GM19099 (cell line): ENCODE data around the gene ITGBL1.

Experiments used
- POLR2A ChIP-seq: IDR thresholded peaks from 3 replicates; pipeline ENCODE4 v1.6.1; 2011; ENCODE audit warnings: low read depth; ENCODE audit not compliant: insufficient read length; ENCODE audit errors: extremely low read depth

The ITGBL1 gene

DNA sequence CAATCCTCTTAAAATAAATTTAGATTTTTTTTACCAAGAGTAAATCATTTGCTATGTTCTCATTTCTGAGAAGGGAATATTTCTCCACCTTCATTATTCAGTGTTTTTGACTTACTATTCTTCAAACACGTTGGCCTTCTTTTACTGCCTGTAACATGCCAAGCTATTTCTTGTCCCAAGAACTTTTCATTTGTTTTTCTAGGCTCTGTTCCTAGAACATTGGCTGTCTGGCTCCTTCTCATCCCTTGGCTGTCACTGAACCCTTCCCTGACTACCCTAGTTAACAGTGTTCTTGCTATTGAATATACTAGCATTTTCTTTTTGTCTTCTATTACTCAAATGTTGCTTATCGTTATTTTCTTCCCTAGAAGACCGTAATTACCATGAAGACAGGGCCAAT is 248.1 kb downstream of the ITGBL1 start:
- no peak for TF ChIP-seq POLR2A

DNA sequence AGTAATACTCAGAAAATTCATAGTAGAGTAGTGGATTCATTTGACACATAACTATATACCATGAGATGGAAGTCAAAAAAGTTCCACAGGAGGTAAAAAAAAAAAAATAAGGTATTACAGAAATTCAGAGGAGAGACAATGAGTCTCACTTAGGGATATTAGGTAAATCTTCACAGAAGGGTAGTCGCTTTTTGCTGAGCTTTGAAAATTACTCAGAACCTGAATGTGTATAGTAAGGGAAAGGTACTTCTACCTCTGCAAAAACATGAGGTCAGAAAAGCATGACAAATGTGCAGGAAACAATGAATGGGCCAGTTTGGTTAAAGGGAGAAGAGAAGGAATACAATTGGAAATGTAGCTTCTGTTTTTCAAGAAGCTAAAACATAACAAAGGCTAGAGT is 250.6 kb downstream of the ITGBL1 start:
- TF ChIP-seq POLR2A: no peak

DNA sequence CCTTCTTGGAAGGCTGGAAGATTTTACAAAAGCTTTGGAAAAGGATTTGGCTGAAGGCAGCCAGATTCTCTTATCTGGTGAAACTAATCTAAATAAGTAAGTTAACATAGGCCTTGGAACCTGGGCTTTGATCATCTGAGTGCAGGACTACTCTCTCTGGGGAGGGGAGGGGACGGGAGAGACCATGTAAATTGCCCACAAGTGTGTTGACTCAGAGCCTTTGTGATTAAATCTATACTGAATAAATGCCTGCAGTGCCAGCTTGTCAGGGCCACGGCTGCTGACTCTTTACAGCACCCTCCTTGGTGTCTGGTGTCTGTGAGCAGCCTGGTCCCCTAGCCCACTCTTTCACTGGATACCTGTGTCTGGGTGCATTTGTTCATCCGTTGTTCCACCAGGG is 251.4 kb downstream of the ITGBL1 start:
- TF ChIP-seq POLR2A: no peak

DNA sequence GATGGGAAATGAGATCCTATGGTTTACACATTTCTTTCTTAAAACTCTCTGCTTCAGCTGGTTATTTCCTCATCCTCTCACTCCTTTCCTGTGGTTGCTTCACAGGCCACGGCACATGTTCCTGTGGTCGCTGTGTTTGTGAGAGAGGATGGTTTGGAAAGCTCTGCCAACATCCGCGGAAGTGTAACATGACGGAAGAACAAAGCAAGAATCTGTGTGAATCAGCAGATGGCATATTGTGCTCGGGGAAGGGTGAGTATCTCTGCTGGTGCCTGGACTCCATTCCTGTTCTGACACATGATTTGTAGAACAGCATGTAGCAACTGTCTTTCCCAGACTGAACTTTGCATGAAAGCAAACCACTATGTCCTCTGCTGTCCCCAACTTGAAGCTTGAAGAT is 254.2 kb downstream of the ITGBL1 start:
- no peak for TF ChIP-seq POLR2A

- no peak for TF ChIP-seq POLR2A
Measured at GRCh38 chr13:101707659-101708058, 255.2 kb downstream of the ITGBL1 start.

- TF ChIP-seq POLR2A: no peak
Measured at GRCh38 chr13:101708115-101708514, 255.6 kb downstream of the ITGBL1 start.

DNA sequence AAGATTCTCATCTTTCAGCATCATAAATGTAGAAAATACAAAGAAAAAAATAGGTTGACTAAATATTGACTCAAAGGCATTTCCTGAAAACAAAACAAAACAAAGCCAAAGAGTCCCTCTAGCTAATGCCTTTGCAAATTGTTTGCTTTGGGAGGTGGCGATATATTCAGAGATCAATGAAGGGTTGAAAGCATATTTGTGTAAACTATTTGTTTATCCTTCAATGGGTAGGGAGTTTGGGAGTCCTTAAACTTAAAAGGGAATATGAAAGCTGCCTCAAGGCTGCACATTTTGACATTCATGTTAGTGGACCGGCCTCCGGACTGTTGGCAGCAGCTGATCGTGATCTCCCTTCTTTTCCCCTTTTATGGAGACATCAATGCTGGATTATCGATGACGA is 257.5 kb downstream of the ITGBL1 start:
- no peak for TF ChIP-seq POLR2A

DNA sequence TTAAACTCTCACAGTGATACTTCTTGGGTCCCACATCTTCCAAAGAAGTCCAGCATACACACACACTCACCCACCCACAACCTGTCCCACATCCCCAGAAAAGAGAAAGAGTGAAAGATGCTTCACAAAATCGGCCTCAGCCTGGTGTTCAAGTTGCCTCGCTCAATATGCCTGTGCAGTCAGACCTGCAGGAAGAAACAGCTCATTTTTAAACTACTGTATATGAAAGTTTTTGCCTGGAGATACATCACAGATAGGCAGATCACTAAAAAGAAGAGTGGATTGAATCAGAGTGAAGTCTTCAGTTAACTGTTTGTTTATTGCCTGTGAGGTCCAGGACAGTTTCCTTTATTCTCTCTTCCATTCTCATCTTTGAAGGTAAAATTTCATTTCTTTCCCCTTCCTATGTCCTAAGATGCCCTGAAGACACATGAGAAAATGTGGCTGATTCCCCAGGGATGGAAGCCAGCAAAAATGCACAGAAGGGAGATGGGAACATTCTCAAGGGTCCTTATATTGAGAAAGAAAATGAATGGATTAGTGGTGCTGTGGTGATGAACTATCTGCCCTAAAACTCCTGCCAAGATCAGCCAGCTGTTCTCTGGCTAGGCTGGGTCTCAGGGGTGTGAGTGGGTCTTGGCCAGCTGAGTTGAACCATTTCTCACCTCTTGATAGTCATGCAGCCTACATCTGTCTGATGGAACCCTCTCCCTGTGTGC is 259.0 kb downstream of the ITGBL1 start:
- TF ChIP-seq POLR2A: no peak

GRCh38 chr13:101712026-101712348 is 259.5 kb downstream of the ITGBL1 start:
- TF ChIP-seq POLR2A: no peak

GRCh38 chr13:101714195-101714594 is 261.7 kb downstream of the ITGBL1 start:
- no peak for TF ChIP-seq POLR2A

DNA sequence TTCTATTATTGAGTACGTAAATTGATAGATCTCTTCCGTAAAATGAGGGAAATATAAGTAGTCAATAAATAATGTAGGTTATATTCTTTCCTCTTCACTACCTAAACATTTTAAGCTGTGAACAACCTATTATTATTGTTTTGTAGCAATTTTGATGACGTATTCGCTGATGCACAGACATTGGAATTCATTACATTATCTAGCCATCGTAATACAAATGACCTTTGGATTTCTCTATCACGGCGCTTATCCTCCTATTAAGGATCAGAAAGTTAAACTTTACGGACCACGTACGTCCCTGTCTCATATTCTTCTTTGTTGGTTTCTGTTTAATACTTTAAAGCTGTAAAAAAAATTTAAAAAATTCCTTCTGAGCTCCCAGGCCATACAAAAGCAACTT is 264.9 kb downstream of the ITGBL1 start:
- no peak for TF ChIP-seq POLR2A

- no peak for TF ChIP-seq POLR2A
Measured at GRCh38 chr13:101718496-101718895, 266.0 kb downstream of the ITGBL1 start.

DNA sequence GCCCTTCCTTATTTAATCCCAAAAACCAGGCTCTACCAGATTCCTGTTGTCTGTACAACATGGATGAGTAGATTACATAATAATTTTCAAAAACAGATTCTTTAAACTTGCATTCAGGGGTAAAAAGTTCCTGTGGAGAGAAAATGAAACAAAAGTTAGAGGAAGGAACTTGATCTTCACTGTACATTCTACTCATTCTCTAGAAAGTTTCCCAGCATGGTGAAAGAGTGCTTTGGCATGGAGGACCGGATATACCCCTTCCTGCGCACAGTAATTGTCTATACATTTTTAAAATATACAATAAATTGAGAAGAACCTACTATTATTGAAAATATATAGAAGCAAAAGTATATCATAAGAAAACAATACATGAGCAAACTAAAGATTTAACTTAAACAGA is 274.2 kb downstream of the ITGBL1 start:
- TF ChIP-seq POLR2A: no peak

DNA sequence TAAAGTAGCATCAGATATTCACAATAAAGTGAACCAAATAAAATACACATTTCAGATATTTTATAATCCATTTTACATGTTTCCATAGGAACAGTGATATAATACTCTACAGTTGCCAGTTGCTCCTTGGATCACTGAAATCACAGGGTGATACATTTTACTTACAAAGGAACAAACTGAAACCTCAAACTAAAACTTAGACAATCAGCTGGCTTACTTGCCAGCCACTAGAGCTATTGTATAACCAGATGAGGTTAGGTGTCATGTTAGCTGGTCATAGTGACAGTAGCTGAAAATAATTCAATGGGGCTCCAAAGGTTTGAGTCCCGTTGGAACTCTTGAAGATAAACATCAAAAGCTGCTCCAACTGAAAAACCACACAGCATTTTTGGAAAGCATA is 274.6 kb downstream of the ITGBL1 start:
- no peak for TF ChIP-seq POLR2A

DNA sequence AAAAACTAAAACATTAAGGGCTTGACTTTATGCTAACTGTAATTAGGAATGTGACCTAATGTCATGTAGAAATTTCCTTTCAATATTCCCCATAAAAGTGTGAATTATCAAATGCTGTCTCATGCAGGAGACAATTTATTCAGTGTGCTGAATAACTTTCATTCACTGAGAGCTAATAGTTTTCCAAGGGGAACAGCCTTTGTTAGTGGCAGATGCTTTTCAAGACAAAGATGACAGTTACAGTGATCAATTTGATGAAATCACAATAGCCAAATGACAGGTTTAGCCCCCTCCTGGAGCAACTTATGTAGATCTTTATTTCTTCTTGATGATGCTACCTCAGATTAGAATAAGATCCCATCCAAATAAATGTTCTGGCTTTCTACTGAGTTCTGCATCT is 275.5 kb downstream of the ITGBL1 start:
- TF ChIP-seq POLR2A: no peak

- TF ChIP-seq POLR2A: no peak
Measured at GRCh38 chr13:101728615-101729014, 276.1 kb downstream of the ITGBL1 start.

DNA sequence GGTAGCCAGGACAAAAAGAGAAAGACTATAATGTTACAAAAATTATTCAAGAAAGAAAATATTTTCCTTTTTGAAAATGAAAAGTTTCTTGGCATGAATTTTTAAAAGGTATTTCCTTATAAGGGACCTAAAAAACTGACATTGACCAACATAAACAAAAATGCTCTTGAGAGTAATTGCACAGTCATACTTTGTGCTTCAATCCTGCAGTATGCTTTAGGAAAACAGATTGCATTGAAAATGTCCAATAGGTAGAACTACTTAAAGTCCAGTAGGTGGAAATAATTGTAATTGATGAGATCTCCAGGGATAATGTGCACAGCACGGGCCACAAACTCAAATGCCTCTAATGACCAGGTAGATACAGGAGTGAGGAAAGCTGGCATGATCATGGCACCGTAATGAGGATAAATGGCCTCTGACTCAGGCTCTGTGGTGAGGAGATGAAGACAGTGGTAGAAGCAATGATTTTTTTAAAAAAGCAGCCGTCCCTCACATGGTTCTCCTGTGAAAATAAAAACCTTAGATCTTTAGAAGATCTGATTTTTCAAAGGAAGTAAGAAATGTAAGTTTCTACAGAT is 278.0 kb downstream of the ITGBL1 start:
- no peak for TF ChIP-seq POLR2A
